ENCODE data around the gene PEX3.
"Not testable (repeated sequence)": the region's sequence is repeated elsewhere in the genome, so short reads cannot be mapped to it uniquely, and the experiment has no call there.

Gene PEX3

DNA sequence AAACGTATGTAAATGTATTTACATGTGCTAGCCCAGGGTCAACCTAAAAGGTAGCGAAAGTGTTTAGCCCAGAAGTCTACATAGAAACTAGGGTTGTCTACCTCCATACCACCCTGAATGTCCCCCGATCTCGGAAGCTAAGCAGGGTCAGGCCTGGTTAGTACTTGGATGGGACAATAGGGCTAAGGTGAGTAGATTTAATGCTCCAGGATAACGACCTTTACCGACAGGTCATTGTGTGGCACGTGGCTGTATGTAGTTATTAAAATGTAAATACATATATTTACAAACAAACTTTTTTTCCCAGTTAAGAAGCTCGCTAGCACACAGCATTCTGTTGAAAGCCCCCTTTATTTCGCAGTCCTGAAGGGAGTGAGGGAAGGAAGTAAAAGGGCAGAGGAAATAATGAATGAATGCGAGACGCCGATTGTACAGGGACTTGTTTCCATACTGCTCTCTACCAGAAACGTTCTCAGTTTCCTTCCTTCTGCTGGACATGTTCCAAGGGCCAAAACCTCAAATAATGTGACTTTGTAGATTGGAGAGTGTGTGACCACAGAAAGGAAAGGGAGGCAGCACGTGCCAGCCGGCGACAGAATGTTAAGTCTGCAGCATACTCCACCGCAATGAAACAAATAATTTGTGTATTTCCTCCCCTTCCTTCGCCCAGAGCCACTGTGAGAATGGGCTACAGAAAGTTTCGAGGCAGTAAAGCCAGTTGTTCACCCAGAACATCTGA is 722 bp upstream of the PEX3 start:
- H3K9ac ChIP-seq (ENCODE audit: low read length), result peak overlapping the region; percentile 90
- peak overlapping the region; percentile 91 for H3K4me3 ChIP-seq (ENCODE audit: low read length)
- H3K27me3 ChIP-seq (ENCODE audit: control insufficient read depth, insufficient read depth, low read length), result no peaks in the 10 kb centered on the region
- peaks cover 4% of the 10 kb centered on the region for H3K4me1 ChIP-seq (ENCODE audit: control insufficient read depth, low read depth, low read length)
- no peaks in the 10 kb centered on the region for H3K9me3 ChIP-seq (ENCODE audit: control insufficient read depth, low read depth, low read length)
- H3K27ac ChIP-seq (ENCODE audit: low read length), result peak overlapping the region; percentile 25
- no peaks in the 10 kb centered on the region for H3K36me3 ChIP-seq (ENCODE audit: control insufficient read depth, low read depth, low read length)

DNA sequence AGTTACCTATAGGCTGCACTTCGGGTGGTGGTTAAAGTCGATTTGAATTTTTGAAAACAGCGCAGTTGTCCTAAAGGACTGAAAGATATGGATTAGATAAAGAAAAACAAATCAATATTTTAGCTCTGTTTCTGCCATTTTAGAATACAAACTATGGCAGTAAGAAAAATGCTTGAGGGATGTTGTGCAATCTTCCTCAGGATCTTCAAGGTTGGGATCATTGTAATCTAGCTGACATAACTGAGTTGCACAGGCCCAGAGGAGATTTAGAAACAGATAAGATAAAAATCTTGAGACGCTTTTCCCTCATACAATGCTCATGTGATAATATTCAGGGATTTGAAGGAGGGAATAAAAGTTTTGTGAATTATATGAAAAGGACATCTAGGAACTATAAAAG is 926 bp downstream of the PEX3 start:
- H3K4me3 ChIP-seq (ENCODE audit: low read length), result peak overlapping the region; percentile 91
- no peaks in the 10 kb centered on the region for H3K9me3 ChIP-seq (ENCODE audit: control insufficient read depth, low read depth, low read length)
- peaks cover 4% of the 10 kb centered on the region for H3K4me1 ChIP-seq (ENCODE audit: control insufficient read depth, low read depth, low read length)
- H3K36me3 ChIP-seq (ENCODE audit: control insufficient read depth, low read depth, low read length), result no peaks in the 10 kb centered on the region
- H3K9ac ChIP-seq (ENCODE audit: low read length), result peak overlapping the region; percentile 63
- H3K27ac ChIP-seq (ENCODE audit: low read length), result no peak overlapping the region
- no peaks in the 10 kb centered on the region for H3K27me3 ChIP-seq (ENCODE audit: control insufficient read depth, insufficient read depth, low read length)

DNA sequence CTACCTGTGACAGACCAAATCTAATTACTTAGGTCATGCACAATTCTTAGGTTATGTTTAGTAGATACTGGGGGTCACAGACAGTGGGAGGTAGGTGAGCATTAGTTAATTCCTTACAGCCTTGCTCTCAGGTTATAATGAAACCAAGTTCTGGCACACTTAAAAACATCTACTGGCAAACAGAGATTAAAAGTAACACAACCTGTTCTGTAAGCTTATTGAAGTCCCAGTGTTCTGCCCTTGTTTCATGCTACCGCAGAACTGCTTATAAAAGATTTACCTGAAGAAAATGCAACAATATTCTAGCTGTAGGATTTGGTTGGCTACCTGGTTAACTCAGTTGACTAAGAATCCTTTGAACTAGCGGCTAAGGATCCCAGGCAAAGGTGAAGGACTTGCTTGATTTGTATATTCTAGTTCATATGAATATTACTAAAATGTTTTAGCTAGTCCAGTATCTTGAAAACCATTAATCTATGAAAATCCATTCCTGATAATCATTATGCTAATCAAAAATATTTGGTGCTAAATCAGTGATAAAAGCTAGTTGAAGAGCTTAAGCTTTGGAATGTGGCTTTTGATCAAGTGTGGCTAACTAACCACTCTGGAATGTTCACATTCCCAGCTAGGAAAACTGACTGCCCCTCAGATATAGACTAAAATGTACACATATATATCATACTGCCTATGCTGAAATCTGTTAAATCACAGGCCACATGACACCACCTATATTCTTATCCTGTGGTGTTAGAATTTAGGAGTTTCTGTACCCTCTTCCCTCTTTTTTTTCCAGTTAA is 7.2 kb downstream of the PEX3 start:
- Histone ChIP-seq H3K36me3 (ENCODE audit: control insufficient read depth, low read depth, low read length) (no peaks in the 10 kb centered on the region), H3K4me3 (ENCODE audit: low read length) (no peak overlapping the region), H3K4me1 (ENCODE audit: control insufficient read depth, low read depth, low read length) (no peaks in the 10 kb centered on the region), H3K9ac (ENCODE audit: low read length) (no peak overlapping the region), H3K27ac (ENCODE audit: low read length) (no peak overlapping the region), H3K9me3 (ENCODE audit: control insufficient read depth, low read depth, low read length) (no peaks in the 10 kb centered on the region), H3K27me3 (ENCODE audit: control insufficient read depth, insufficient read depth, low read length) (no peaks in the 10 kb centered on the region)

DNA sequence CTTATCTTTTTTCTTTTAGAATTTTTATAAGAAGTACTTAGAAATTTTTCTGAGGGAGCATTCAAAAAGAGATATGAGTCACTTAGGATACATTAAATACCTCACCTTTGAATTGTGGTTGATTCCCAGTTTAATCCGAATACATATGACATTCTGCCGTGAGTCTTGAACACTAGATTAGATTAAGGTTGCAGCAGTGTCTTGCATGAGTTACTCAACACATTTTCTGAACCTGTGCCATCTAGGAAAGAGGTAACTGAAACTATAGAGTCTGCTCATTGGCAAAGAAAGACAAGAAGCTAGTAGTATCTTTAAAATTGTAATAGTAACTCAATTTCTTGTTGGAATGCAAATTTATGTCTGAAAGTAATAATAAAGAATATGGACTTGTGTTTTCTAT is 14.9 kb downstream of the PEX3 start:
- Histone ChIP-seq H3K27me3 (ENCODE audit: control insufficient read depth, insufficient read depth, low read length) (no peaks in the 10 kb centered on the region), H3K9me3 (ENCODE audit: control insufficient read depth, low read depth, low read length) (no peaks in the 10 kb centered on the region), H3K27ac (ENCODE audit: low read length) (no peak overlapping the region), H3K36me3 (ENCODE audit: control insufficient read depth, low read depth, low read length) (no peaks in the 10 kb centered on the region), H3K4me1 (ENCODE audit: control insufficient read depth, low read depth, low read length) (no peaks in the 10 kb centered on the region), H3K4me3 (ENCODE audit: low read length) (no peak overlapping the region), H3K9ac (ENCODE audit: low read length) (no peak overlapping the region)

DNA sequence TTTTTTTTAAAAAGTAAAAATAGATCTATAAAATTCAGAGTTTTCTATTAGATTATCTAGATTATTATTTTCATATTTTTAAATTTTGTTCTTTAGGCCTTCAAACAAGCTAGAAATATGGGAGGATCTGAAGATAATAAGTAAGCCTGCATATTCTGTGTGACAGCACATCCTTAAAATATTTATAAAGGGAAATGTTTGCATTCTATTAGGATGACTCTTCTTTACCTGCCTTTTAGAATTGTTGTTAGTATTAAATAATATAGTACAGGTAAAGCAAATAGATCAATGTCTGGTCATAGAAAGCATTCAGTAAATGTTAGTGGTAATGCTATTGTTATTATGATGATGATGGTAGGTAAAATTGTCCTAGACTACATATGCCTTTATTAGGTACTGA is 17.4 kb downstream of the PEX3 start:
- no peaks in the 10 kb centered on the region for H3K36me3 ChIP-seq (ENCODE audit: control insufficient read depth, low read depth, low read length)
- H3K27me3 ChIP-seq (ENCODE audit: control insufficient read depth, insufficient read depth, low read length), result no peaks in the 10 kb centered on the region
- H3K4me1 ChIP-seq (ENCODE audit: control insufficient read depth, low read depth, low read length), result no peaks in the 10 kb centered on the region
- no peaks in the 10 kb centered on the region for H3K9me3 ChIP-seq (ENCODE audit: control insufficient read depth, low read depth, low read length)
- H3K27ac ChIP-seq (ENCODE audit: low read length), result no peak overlapping the region
- H3K4me3 ChIP-seq (ENCODE audit: low read length), result no peak overlapping the region
- H3K9ac ChIP-seq (ENCODE audit: low read length), result no peak overlapping the region

DNA sequence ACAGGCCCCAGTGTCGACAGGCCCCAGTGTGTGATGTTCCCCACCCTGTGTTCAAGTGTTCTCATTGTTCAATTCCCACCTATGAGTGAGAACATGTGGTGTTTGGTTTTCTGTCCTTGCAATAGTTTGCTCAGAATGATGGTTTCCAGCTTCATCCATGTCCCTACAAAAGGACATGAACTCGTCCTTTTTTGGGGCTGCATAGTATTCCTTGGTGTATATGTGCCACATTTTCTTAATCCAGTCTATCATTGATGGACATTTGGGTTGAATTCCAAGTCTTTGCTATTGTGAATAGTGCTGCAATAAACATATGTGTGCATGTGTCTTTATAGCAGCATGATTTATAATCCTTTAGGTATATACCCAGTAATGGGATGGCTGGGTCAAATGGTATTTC is 18.2 kb downstream of the PEX3 start:
- not testable (repeated sequence) for H3K4me1 ChIP-seq (ENCODE audit: control insufficient read depth, low read depth, low read length); H3K27ac ChIP-seq (ENCODE audit: low read length); H3K9ac ChIP-seq (ENCODE audit: low read length); H3K27me3 ChIP-seq (ENCODE audit: control insufficient read depth, insufficient read depth, low read length); H3K36me3 ChIP-seq (ENCODE audit: control insufficient read depth, low read depth, low read length); H3K9me3 ChIP-seq (ENCODE audit: control insufficient read depth, low read depth, low read length); H3K4me3 ChIP-seq (ENCODE audit: low read length)

DNA sequence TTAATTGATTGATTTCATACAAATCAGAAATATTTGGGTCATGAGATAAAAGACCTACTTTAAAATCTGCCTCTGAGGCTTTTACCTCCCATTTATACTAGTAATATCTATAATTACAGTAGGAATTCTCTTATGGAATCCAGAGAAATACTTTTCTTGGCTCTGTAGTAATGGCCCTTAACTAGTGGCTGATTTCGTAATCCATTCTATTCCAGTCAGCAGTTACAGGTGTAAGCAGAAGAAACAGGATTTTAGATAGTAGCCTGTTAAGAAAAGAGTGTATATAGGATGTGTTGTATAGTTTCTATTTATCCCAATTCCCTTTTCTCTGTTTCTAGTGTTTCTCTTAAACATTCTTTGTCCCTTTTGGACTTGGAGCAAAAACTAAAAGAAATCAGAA is 21.2 kb downstream of the PEX3 start:
- no peaks in the 10 kb centered on the region for H3K9me3 ChIP-seq (ENCODE audit: control insufficient read depth, low read depth, low read length)
- H3K27me3 ChIP-seq (ENCODE audit: control insufficient read depth, insufficient read depth, low read length), result no peaks in the 10 kb centered on the region
- H3K4me3 ChIP-seq (ENCODE audit: low read length), result no peak overlapping the region
- H3K4me1 ChIP-seq (ENCODE audit: control insufficient read depth, low read depth, low read length), result no peaks in the 10 kb centered on the region
- no peak overlapping the region for H3K27ac ChIP-seq (ENCODE audit: low read length)
- no peak overlapping the region for H3K9ac ChIP-seq (ENCODE audit: low read length)
- H3K36me3 ChIP-seq (ENCODE audit: control insufficient read depth, low read depth, low read length), result no peaks in the 10 kb centered on the region

DNA sequence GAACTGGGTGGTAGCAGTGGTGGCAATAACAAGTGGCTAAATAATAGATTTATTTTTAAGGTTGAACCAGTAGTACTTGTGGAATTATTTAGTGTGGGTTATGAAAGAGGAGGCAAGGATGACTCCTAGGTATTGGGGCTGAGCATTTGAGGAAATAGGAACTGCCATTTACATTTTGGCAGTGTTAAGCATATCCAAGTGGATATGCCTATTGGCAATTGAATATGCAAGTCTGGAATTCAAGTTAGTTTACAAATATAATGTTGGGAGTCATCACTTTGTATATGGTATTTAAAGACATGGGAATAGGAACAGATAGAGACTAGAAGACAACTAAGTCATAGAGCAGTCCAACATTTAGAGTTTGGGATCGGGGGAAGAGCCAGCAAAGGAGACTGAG is 25.9 kb downstream of the PEX3 start:
- H3K27me3 ChIP-seq (ENCODE audit: control insufficient read depth, insufficient read depth, low read length), result no peaks in the 10 kb centered on the region
- no peak overlapping the region for H3K27ac ChIP-seq (ENCODE audit: low read length)
- no peaks in the 10 kb centered on the region for H3K36me3 ChIP-seq (ENCODE audit: control insufficient read depth, low read depth, low read length)
- no peak overlapping the region for H3K4me3 ChIP-seq (ENCODE audit: low read length)
- no peaks in the 10 kb centered on the region for H3K9me3 ChIP-seq (ENCODE audit: control insufficient read depth, low read depth, low read length)
- H3K4me1 ChIP-seq (ENCODE audit: control insufficient read depth, low read depth, low read length), result no peaks in the 10 kb centered on the region
- no peak overlapping the region for H3K9ac ChIP-seq (ENCODE audit: low read length)

DNA sequence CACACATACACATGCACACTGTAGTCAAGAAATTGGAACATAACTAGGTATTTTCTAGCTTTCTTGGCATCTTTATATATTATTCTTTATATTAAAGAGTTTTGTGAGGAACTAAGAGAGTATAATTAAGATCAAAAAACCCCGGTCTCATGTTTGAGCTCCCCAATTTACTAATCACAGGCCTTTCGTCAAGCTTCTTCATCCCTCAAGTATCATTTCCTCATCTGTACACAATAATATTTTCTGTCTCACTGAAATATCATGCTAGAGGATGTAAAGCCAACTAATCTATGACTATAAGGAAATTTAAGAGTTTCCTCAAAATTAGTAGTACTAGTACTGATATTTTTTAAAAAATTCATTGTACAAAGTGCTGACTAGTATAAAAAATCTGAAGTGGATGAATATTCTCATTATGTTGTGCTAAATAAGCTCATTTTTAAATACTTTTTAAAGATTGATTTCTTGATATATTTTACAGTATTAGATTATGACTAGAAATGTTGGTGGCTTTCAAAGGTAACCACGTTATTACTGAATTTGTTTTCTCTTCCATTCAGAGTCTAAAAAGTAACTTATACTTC is 28.0 kb downstream of the PEX3 start:
- no peak overlapping the region for H3K4me3 ChIP-seq (ENCODE audit: low read length)
- no peaks in the 10 kb centered on the region for H3K27me3 ChIP-seq (ENCODE audit: control insufficient read depth, insufficient read depth, low read length)
- no peaks in the 10 kb centered on the region for H3K36me3 ChIP-seq (ENCODE audit: control insufficient read depth, low read depth, low read length)
- no peaks in the 10 kb centered on the region for H3K9me3 ChIP-seq (ENCODE audit: control insufficient read depth, low read depth, low read length)
- no peak overlapping the region for H3K9ac ChIP-seq (ENCODE audit: low read length)
- H3K27ac ChIP-seq (ENCODE audit: low read length), result no peak overlapping the region
- no peaks in the 10 kb centered on the region for H3K4me1 ChIP-seq (ENCODE audit: control insufficient read depth, low read depth, low read length)

DNA sequence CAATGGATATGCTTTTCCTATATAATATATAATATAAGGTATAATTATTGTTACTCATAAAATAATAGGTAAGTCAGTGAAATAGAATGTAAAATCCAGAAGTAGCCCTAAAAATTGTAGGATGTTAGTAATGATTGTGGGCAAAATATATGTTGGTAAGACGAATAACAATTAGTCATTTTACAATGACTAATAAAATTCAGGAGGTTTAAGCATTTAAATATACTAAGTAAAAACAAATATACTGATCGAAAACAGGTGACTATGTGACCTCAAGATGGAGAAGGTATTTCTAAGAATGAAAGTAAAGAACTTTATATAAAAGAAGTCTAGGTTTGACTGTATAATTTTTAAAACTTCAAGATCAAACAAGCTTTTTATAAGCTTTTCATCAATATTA is 32.0 kb downstream of the PEX3 start:
- Histone ChIP-seq H3K4me3 (ENCODE audit: low read length) (no peak overlapping the region), H3K27ac (ENCODE audit: low read length) (no peak overlapping the region), H3K4me1 (ENCODE audit: control insufficient read depth, low read depth, low read length) (no peaks in the 10 kb centered on the region), H3K27me3 (ENCODE audit: control insufficient read depth, insufficient read depth, low read length) (no peaks in the 10 kb centered on the region), H3K9me3 (ENCODE audit: control insufficient read depth, low read depth, low read length) (no peaks in the 10 kb centered on the region), H3K36me3 (ENCODE audit: control insufficient read depth, low read depth, low read length) (no peaks in the 10 kb centered on the region), H3K9ac (ENCODE audit: low read length) (no peak overlapping the region)

DNA sequence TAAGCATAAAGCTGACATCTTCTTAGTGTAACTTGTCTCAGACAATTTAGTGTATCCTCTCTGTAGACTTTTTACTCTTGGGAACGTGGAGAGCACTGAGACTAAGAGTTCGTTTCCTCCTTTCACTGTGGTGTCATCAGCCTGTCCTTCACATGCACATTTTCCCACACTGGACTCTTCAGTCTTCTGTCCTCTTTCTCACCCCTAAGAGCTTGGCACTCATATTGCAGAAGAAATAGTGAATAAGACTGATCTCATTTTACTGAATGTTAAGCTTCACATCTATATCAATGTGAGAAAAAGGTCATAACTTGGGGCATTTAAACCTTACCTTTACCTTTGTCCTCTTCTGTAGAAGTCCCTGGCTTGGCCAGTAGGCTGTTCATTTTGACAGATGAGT is 35.4 kb downstream of the PEX3 start:
- Histone ChIP-seq H3K4me3 (ENCODE audit: low read length) (no peak overlapping the region), H3K9me3 (ENCODE audit: control insufficient read depth, low read depth, low read length) (no peaks in the 10 kb centered on the region), H3K9ac (ENCODE audit: low read length) (no peak overlapping the region), H3K4me1 (ENCODE audit: control insufficient read depth, low read depth, low read length) (no peaks in the 10 kb centered on the region), H3K36me3 (ENCODE audit: control insufficient read depth, low read depth, low read length) (no peaks in the 10 kb centered on the region), H3K27me3 (ENCODE audit: control insufficient read depth, insufficient read depth, low read length) (no peaks in the 10 kb centered on the region), H3K27ac (ENCODE audit: low read length) (no peak overlapping the region)

Data from iPS-18a (cell line).